Activated CD4-positive, CD25-positive, alpha-beta regulatory T cell treated with anti-CD3 and anti-CD28 coated beads, Interleukin-2, amount 50 U/mL, for 16 hours (primary cell): ENCODE results near the gene GPS1.
A peak's percentile ranks its signal among the peaks of the same experiment; 100 is the strongest.

Experiments
- DNase-seq: peaks from one replicate; pipeline ENCODE4 v3.0.0-alpha.2; 2020; ENCODE audit warnings: low read depth, low spot score

GPS1 gene

GRCh38 chr17:82014971-82015310, 36.8 kb upstream of the GPS1 start:
- DNase-seq, result no peak

- no peak for DNase-seq
These were observed 36.3 kb upstream of the GPS1 start for GRCh38 chr17:82015311-82015971.

GRCh38 chr17:82016061-82016874, 35.4 kb upstream of the GPS1 start:
- DNase-seq, result no peak

DNA sequence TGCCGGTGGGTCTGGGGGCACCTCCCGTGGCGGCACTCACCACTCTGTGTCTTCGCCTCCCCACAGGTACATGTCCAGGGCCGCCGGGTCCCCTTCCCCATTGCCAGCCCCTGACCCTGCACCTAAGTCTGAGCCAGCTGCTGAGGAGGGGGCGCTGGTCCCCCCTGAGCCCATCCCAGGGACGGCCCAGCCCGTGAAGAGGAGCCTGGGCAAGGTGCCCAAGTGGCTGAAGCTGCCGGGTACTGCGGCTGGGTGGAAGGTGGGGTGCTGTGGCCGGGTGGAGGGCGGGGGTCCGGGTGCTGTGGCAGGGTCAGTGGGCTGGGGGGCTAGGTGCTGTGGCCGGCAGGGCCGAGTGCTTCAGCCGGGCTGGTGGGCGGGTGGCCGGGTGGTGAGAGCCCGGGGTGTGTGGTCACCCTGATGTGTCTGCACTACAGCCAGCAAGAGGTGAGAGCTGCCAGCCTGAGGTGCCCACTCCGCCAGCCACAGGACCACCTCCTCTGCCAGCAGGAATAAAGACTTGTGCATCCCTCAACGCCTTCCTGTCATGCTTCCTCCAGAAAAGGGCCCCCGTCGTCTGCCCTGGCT, 34.7 kb upstream of the GPS1 start:
- DNase-seq, result no peak

GRCh38 chr17:82017612-82018151, 34.0 kb upstream of the GPS1 start:
- no peak for DNase-seq

GRCh38 chr17:82018152-82018988, 33.3 kb upstream of the GPS1 start:
- DNase-seq, result no peak

GRCh38 chr17:82018989-82019689, 32.6 kb upstream of the GPS1 start:
- no peak for DNase-seq

GRCh38 chr17:82019690-82020571, 31.8 kb upstream of the GPS1 start:
- no peak for DNase-seq

- DNase-seq, result no peak
These were observed 31.1 kb upstream of the GPS1 start for GRCh38 chr17:82020572-82021106.

DNA sequence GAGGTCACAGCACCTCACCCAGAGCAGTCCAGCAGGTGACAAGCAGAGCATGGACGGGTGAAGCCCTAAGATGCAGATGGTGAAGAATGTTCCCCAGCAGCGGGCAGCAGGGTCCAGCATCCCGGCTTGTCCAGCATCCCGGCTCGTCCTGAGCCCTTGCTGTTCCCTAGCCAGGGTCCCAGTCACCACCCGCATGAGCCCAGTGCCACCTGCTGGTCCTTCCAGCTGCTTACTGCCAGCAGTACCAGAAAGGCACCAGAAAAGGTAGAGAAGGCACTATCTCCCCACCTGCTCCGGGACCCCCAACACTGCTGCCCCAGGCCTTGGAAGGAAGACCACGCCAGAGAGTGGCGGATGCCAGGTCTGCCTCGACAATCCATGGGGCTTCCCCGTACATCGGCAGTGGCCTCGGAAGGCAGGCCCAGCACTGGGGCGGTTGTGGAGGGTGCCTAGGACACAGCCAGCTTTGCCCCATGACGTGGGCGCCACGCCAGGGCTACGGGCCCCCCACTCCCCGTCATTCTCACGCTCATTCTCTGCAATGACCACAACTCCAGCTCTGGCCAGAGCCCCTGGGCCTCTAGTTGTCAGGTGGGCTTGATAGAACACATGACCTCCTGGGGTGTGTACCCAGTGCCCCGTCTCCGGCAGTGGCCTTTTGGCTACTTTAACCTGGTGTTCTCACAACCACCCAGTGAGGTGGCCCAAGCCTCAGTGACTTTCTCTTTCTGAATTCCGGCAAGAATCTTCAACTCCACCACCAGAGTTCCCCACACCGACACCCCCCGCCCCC, 30.4 kb upstream of the GPS1 start:
- DNase-seq, result no peak

DNA sequence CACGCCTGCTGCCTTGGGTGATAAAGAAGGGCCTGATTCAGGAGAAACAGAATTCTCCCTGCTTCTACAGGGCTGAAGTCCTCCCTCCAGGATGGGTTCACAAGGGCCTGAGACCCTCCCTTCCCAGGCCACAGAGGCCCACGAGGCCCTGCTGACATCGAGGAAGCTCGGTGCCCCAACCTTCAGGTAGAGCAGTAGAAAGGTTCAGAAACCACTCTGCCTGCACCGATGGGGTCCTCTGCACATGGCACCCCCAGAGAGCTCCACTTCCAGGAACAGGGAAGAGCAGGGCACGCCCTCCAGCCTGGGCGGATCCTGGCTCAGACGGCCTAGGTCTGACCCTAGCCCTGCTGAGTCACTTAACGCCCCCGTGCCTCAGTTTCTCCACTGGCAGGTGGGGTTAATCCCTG, 29.8 kb upstream of the GPS1 start:
- no peak for DNase-seq

GRCh38 chr17:82022310-82022980, 29.3 kb upstream of the GPS1 start, which contains the start of gene CENPX:
Gene CENPX, minus strand, starts transcription at chr17:82022878. Its CDS starts 17 bp downstream, at chr17:82022861.
- no peak for DNase-seq

GRCh38 chr17:82022981-82023446, 28.7 kb upstream of the GPS1 start, which contains the start of gene LRRC45:
Gene LRRC45, plus strand, starts transcription at chr17:82023305. Its CDS starts 339 bp downstream, at chr17:82023644.
- DNase-seq, result peak; percentile 100

- no peak for DNase-seq
These were observed 28.1 kb upstream of the GPS1 start for GRCh38 chr17:82023447-82024241.

DNA sequence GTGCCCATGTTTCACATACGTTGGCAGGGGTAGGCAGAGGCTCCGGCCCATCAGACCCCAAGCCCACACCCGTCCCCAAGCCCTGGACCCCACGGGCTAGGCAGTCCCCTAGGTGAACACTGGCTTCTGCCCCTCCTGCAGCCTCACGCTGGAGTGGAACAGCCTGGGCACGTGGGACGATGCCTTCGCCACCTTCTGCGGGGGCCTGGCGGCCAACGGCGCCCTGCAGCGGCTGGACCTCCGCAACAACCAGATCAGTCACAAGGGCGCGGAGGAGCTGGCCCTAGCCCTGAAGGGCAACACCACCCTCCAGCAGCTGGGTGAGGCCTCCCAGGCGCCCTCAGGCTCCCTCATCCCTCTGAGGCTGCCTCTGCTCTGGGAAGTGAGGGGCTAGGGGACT, 26.8 kb upstream of the GPS1 start:
- no peak for DNase-seq

DNA sequence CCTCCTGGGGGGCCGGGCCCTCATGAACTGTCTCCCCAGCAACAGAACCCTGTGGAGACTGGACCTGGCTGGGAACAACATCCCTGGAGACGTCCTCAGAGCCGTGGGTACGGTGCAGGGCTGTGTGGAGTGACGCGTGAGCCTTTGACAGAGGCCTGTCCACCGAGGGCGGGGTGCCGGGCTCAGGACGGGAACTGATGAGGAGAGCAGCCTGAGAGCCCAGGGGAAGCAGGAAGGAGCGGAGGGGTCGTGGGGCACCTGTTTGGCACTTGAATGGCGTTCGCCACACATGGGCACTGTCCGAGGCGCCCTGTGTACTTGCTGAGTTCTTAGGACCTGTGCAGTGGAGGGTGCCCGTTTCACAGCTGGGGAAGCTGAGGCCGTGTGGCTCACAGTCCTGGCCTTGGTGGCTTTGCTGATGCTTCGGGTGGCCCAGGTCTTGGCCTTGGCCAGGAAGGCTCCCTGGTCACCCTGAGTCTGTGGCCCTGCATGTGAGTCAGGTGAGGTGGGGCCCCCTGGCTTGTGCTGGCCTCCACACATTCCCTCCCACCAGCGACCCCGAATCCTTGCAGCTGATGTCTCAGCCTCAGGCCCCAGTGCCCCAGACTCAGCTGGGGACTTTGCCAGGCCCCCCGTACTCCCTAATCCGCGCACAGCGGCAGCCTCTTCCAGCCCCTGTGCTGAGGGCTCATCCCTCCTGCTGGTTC, 26.1 kb upstream of the GPS1 start:
- DNase-seq, result no peak

- DNase-seq, result no peak
These were observed 23.5 kb upstream of the GPS1 start for GRCh38 chr17:82028246-82028645.
